IPS DF 4.7 (cell line): Measurements from ENCODE around the gene CENPE.

ENCODE experiments used
- DNase-seq: peaks from one replicate; pipeline ENCODE4 v3.0.0-alpha.2; 2013; ENCODE audit warnings: low spot score; ENCODE audit errors: extremely low read depth

CENPE gene

GRCh38 chr4:103126126-103126525 lies 72.0 kb downstream of the CENPE start:
- no peak for DNase-seq

GRCh38 chr4:103123114-103123513 lies 75.0 kb downstream of the CENPE start:
- DNase-seq = no peak

- no peak for DNase-seq
Measured at GRCh38 chr4:103118166-103118565, 80.0 kb downstream of the CENPE start.

DNA sequence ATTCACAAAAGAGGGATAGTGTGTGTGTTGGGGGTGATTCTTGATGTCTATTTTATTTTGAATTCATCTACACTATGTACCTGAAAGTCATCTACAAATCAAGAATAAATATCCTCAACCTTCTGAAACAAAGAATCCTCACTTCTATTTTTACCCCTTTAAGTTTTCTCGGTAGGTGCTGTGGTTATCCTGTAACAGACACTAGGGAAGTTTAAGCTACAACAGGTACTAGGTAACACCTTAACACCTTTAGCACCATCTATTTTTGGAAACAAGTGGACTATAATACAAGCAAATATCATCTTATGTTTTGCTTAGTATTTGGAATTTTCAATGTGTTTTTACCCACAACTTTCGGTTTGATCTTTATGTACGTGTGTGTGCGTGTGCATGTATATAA lies 86.5 kb downstream of the CENPE start:
- no peak for DNase-seq

DNA sequence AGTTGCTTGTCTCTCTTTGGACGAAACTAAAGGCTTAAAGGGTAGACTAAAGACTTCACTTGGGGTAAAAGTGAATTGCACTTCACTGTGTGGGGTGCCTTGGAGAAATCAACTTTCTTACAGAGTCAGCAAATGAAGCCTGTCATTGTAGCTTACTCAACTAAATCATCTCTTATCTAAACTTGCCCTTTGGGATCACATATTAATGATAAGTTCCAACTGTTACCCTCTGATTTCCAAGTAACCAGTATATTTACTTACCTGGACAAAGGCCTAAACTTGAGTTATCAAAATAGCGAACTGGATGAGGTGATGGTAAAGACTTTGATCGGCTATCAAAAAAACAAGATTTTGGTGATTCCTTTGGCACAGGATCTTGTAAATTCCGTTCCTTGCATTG lies 89.6 kb downstream of the CENPE start:
- no peak for DNase-seq

DNA sequence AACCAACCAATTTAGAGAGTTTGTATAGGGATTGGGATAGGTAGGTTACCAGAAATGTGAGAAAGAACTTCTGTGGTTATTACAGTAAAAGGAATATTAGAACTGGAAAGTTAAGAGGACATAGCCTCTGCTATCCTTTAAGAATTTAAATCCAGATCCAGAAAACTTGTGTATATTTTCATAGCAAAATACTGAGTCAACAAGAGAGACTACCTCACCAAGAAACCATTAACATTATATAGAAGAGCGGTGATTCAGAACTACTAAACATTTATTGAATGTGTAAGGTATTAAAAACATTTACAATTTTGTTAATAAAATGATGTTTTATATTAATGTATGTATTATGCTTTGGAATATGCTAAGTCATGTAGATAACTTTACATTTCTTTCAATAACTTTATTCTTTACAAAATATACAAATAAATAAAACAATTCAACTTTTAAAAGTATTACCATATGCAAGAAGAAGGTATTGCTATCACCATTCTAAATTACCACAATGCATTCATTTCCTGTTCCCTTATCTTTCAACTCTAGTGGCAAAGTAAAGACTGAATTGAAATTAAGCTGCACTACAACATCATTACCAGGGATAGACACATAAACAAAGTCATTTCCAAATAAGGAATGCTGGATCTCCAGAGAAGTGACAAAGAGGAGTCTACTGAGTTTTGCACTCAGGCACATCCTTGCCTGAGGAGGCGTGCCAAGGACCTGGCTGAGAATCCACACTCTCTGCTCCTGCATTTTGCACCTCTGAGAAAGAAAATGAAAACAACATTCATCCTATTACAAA lies 92.4 kb downstream of the CENPE start:
- no peak for DNase-seq

DNA sequence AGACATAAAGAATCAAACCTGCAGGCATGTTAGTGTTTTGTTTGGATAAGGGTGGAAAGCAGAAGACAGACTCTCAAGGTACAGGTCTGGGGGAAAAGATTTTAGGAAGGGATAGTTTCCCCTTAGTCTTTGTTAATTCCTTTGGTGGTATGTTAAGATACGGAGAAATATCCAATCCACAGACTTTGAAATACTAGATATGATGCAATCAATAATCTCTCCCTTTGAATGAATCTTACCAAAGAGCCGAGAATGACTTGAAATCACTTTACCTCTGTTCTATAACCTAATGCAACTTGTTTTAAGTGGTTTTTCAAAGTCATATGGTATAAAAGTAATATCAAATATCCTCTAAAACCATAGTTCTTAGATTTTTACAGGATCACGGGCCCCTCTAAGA lies 93.3 kb downstream of the CENPE start:
- DNase-seq = no peak

DNA sequence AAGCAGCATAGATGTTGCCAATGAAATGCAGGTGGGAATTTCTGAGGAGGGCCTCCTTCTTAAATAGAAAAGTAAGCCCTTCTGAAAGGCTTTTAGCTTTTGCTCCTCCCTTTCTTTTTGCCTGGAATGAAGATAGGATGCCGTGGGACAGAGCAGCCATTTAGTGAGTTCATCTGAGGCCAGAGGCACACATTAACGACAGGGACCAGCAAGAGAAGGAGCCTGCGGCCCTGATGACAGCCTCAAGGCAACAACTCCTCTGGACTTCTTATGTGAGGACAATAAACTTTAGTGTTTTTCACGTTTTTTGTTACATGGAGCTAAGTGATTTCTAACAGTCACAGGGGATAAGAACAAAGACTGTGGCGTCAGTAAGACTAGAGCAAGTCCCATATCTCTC lies 97.5 kb downstream of the CENPE start:
- DNase-seq = no peak

DNA sequence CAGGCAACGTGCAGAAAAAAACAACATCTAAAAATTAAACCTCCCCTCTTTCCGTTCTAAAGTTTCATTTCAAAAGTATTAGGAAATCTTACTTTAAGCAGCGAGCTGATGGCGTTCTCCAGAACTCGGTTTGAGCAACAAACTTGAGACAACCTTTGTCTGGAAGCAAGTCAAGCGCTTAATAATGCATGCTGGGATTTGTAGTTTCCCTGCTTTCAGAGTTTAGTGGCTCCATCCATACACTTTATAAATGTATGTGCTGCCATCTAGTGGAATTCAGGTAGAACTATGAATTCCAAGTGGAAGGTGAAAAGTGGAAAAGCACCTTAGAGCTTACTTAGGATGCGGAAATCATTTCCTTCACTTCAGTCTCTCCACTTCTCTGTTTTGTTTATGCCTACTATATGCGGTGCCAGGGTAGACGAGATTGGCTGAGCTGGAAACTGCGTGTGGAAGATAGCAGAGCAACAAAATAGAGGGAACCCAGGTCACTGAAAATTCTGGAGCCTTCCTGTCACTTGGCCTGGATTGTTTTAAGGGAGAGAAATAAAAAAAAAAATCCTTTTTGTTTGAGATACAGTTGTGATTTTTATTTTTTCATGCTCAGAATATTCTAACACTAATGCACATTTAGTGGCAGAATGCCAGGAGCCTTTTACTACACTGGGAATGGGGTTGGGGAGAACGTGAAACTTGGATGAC lies 98.3 kb downstream of the CENPE start, which contains the start of gene BDH2:
TSS of gene BDH2 (minus strand) at position 144 of the 702 bp plus-strand sequence. CDS start 3,580 bp downstream, outside the sequence.
- peak; percentile 86 for DNase-seq

- DNase-seq = no peak
Measured at GRCh38 chr4:103098756-103099440, 99.2 kb downstream of the CENPE start.

- no peak for DNase-seq
Measured at GRCh38 chr4:103098341-103098740, 99.8 kb downstream of the CENPE start.

DNA sequence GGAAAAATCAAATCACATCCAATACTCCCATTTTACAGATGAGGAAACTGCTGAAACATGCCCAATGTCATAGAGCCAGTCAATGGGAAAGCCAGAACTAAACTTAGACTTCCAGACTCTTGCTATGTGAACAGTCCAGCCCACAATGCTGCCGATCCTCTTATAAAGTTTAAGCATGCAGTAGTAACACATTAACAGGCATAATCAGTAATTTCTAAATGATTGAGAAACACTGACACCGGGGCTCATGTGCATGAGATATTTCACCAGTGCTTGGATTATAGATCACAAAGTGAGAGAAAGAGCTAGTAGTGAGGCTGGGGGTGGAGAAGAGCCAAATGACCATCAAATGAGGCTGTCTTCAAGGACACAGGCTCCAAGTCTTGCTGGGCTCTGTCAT lies 101.0 kb downstream of the CENPE start:
- no peak for DNase-seq

GRCh38 chr4:103095080-103095479 lies 103.1 kb downstream of the CENPE start:
- DNase-seq = no peak

GRCh38 chr4:103092245-103092644 lies 105.9 kb downstream of the CENPE start:
- no peak for DNase-seq

GRCh38 chr4:103091601-103092223 lies 106.4 kb downstream of the CENPE start:
- DNase-seq = peak; percentile 33

GRCh38 chr4:103089481-103089880 lies 108.7 kb downstream of the CENPE start:
- no peak for DNase-seq

- DNase-seq = no peak
Measured at GRCh38 chr4:103086551-103086950, 111.6 kb downstream of the CENPE start.

DNA sequence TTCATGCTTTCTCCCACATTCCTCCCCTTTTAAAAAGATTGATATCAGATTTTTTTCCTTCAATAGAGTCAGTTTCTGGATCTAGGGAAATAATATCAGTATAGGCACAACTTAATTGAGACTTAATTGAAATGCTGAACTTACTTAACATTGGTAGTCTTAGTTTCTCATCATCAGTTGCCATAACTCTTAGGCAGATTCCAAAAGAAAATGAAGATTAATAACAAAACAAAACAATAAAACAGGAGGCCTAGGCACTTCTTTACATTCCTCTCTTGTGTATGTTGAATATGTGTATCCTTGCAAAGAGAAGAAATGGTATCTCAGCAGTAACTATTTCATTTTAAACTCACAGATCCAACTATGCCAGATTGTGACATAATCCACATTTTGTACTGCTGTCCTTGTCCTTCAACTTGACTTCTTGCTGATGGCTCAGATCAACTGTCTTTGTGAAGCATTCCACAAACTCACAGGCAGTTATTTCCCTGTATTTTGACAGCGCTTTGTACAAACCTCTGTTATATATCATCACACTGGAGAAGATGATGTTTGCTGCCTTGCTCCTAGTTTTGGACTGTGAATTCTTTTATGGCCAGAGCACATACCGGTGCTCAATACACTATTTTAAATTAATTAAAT lies 112.5 kb downstream of the CENPE start:
- no peak for DNase-seq

DNA sequence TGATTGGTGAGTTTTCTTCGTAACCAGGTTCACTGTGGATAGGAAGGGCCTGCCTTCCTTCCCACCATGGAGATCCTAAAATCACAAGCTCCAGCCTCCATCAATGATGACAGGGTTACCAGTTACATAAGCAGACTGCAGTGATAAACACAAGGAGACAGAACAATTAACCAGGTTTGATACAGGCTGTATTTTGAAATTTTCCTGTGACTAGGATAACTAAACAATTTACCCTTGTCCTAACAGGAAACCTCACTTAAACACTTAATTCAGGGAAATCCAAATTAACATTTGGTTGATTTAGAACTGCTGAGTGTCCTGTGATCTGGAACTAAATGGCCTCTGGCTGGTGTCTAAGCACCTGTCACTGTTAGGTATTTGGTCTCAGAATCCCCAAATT lies 118.5 kb downstream of the CENPE start:
- DNase-seq = no peak

DNA sequence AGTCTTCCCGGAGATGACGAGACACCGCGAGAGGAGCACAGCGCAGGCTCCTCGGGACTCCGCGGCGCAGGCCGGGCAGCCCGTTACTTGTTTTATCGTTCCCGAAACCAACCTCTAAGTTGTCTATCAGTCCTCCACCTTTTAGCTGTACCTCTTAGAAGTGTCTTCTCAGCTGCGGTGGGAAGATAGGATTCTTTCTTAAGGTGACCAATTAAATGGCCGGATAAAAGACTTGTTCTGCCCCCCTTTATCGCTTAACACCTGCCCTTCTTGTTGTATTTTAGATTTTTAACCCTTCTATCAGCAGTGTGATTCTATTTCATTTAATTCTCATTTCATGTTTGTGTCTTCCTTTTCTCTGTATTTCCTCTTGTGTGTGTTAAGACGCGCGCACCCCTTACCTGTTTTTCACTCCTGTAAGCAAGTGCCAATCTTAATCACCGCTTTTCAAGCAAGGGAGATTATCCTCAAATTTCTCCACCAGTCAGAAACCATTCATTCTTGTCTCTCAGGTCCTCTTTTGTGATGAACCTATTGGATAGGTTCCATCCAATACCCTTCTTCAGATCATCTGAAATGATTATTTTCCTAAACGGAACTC lies 121.3 kb downstream of the CENPE start, which contains the start of gene SLC9B2:
TSS of gene SLC9B2 (minus strand) at position 15 of the 601 bp plus-strand sequence. CDS start 9,211 bp downstream, outside the sequence.
- DNase-seq = no peak
